Measurements from ENCODE around the gene COPS7B.
"Not testable (repeated sequence)": the region's sequence is repeated elsewhere in the genome, so short reads cannot be mapped to it uniquely, and the experiment has no call there.

COPS7B gene

DNA sequence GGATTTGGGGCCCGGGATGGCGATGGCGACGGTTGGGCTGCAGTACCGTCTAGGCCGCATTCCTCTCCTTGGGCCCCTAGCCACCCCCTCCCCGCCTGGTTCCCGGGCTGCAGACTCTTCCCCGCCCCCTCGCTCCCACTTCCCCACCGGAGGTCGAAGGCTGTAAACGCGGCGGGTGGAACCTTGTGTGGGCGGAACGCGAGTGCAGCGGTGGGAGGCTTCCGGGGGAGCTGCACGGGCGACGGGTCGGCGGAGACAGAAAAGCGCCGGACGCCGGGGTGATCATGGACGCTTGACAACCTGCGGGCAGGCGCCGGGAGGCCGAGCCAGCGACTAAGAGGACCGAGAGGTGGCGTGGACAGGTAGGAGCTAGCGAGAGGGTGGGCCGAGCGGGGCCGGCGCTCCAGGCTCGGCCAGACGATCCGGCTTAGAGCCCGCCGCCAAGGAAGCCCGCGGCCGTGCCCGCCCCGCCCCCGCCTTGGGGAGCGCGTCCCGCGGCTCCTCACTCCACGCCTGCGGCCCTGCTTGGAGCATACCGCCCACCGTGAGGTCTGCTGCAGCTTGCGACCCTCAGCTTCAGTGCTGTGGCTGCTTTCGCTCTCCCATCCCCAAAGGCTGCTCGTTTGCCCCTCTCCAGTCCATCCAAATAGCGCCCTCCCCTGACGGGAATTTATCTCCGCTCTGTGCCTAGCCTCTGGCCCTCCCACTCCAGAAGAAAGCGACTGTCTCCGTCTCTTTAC, at the start of gene COPS7B:
Gene COPS7B (plus strand): TSS at position 269 of the 740 bp plus-strand sequence. CDS start 2,126 bp downstream, outside the sequence.
- DNase-seq: peak; percentile 86

DNA sequence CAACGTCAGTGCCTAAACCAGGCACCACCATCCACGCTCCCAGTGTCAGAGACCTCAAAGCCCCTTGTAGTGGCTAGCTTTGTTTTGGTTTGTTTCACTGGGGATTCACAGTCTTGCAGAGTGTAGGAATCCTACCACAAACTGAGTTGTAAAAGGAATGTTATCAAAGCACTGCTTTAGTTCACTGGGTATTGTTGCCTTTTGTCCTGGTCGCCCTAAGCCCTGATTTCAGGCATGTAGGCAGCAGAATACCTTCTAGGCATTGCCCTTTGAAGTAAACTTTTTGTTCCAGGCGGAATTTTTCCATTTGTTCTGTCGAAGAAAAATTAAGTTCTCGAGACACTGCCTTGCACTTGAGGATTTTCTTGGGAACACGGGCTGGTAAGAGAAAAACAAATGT, 48.5 kb upstream of the COPS7B start:
- no peak for DNase-seq

GRCh38 chr2:231743376-231744116, 42.7 kb upstream of the COPS7B start:
- no peak for DNase-seq

GRCh38 chr2:231745303-231746038, 40.8 kb upstream of the COPS7B start:
- DNase-seq: no peak

GRCh38 chr2:231748153-231748896, 37.9 kb upstream of the COPS7B start:
- not testable (repeated sequence) for DNase-seq

DNA sequence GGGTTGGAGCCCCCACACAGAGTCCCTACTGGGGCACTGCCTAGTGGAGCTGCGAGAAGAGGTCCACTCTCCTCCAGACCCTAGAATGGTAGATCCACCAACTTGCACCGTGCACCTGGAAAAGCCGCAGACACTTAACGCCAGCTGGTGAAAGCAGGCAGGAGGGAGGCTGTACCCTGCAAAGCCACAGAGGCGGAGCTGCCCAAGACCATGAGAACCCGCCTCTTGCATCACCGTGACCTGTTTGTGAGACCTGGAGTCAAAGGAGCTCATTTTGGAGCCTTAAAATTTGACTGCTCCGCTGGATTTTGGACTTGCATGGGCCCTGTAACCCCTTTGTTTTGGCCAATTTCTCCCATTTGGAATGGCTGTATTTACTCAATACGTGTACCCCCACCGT, 37.2 kb upstream of the COPS7B start:
- not testable (repeated sequence) for DNase-seq

DNA sequence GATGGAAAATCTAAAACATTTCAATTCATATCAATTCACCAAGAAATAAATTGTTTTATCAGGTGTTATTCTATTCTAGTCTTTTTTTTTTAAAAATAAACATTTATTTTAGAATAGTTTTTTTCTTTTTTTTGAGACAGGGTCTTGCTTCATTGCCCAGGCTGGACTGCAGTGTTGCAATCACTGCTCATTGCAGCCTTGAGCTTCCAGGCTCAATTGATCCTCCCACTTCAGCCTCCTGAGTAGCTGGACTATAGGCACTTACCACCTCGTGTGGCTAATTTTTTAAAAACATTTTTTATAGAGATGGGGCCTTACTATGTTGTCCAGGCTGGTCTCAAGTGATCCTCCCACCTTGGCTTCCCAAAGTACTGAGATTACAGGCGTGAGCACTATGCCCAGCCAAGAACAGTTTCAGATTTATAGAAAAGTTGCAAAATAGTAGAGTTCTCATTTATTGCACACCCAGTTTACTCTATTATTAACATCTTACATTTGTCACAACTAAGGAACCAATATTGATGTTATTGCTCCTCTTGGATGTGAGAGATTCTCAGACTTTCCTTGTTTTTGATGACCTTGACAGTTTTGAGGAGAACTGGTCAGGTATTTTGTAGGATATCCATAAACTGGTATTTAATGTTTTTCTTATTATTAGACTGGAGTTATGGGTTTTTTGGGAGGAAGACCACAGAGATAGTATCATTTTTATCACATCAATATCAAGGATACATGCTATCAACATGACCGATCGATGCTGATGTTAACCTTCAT, 35.0 kb upstream of the COPS7B start:
- DNase-seq: no peak

- DNase-seq: no peak
Observed at GRCh38 chr2:231752061-231752460, 34.2 kb upstream of the COPS7B start.

- DNase-seq: no peak
Observed at GRCh38 chr2:231761735-231762134, 24.5 kb upstream of the COPS7B start.

GRCh38 chr2:231764124-231764523, 22.1 kb upstream of the COPS7B start:
- DNase-seq: no peak

- DNase-seq: no peak
Observed at GRCh38 chr2:231764760-231765159, 21.5 kb upstream of the COPS7B start.

DNA sequence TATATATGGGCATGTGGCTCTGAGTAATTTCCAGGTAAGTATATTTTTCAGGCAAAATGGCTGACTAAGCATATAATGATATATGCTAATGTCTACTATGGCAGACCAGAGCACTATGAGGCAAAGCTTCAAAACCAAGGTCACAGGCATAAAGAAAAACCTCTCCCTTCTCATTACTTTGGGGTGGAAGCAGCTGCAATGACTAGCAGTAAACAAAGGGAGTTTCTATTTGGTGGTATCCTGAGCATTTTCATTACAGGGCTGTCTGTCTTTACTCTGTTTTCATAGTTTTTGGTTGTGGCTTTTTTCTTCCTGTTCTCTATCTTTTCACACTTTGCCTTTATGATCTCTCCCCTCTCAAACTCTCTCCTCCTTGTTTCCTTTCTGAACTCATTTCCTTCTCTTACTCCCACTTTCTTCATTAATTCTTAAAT, 20.7 kb upstream of the COPS7B start:
- DNase-seq: no peak

- no peak for DNase-seq
Observed at GRCh38 chr2:231769170-231770136, 16.8 kb upstream of the COPS7B start.

DNA sequence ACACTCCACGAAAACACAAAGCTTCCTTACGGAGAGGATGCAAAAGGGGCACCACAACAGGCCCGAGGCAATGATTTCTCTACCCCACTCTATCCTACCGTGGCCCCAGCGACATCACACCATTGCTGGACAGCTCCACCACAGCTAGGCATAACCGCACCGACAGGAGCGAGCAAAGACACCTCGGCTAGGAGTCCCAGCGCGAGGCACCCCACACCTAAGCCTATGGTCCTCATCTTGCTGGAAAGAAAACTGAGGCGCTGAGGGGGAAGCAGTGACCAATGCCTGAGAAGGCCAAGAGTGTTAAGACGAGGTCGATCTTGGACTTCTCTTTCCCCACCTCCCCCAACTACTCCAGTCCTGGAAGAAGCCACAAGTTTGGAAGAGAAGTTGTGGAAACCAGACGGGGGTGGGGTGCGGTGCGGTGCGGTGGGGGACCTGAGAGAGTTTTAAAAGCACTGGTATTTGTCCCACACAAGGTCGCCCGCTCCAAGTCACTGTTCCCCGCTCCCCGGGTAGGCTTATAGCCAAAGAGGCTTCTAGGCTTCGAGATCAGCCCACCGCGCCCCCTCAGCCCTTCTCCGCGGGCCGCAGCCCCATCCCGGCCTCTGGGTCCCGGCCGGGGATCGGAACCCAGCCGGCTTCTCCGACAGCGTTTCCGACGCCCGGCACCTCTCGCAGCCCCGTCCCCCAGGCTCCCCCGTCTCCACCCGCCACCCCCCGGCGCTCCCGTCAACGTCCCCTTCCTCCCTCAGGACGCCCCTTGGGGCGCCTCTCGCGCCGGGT, 5.9 kb upstream of the COPS7B start:
- DNase-seq: peak; percentile 4

- DNase-seq: peak; percentile 98
Observed at GRCh38 chr2:231780909-231781797, 5.1 kb upstream of the COPS7B start, which contains the start of gene PDE6D. Gene PDE6D, minus strand, starts transcription at chr2:231781282. Its CDS starts 168 bp downstream, at chr2:231781114.

- DNase-seq: peak; percentile 27
Observed at GRCh38 chr2:231781798-231782726, 4.2 kb upstream of the COPS7B start.

GRCh38 chr2:231785413-231785812, 832 bp upstream of the COPS7B start:
- no peak for DNase-seq

GRCh38 chr2:231785822-231786176, 446 bp upstream of the COPS7B start:
- no peak for DNase-seq

Measured in stimulated activated CD4-positive, alpha-beta T cell treated with anti-CD3 and anti-CD28 coated beads, Interleukin-4, amount 100 ng/mL, for 24 hours (primary cell).